ENCODE data around the gene TCF7L2. TPM values are rescaled to one million over a fixed set of nuclear protein-coding genes. Genes with fewer than 3 reads are reported as not detected.

Gene TCF7L2
- total and polyA plus RNA-seq, 8 donors = 6.7 to 179 (median 61.7) TPM

GRCh38 chr10:113122947-113123346 is 172.9 kb downstream of the TCF7L2 start:
- Histone ChIP-seq H3K4me1 (peaks cover 0 to 42% (median 19%) of the 10 kb centered on the region in 4 donors), H3K27me3 (no peaks in the 10 kb centered on the region), H3K9me3 (no peaks in the 10 kb centered on the region), H3K36me3 (no peaks in the 10 kb centered on the region), H3K27ac (no peak overlapping the region), H3K4me3 (no peak overlapping the region)
- intact Hi-C loops (cut with DNase I; ENCODE audit: low total_unique reads) = loop anchor here (10.0 kb wide), 1 partner anchor 398 kb away; no protein-coding TSS in a partner anchor
- DNase-seq = no peak
- WGBS, 5 donors = 88 to 96% (median 93%) methylated on average over 9 of the region's 9 CpGs
- TF ChIP-seq POLR2AphosphoS5 (IDR thresholded peaks at IDR 0.05) = no peak

GRCh38 chr10:113124724-113125123 is 174.7 kb downstream of the TCF7L2 start:
- Histone ChIP-seq H3K27ac (no peak overlapping the region), H3K27me3 (no peaks in the 10 kb centered on the region), H3K4me3 (no peak overlapping the region), H3K36me3 (no peaks in the 10 kb centered on the region), H3K9me3 (no peaks in the 10 kb centered on the region), H3K4me1 (peaks cover 0 to 57% (median 26%) of the 10 kb centered on the region in 4 donors)
- intact Hi-C loops (cut with DNase I; ENCODE audit: low total_unique reads) = loop anchor here (10.0 kb wide), 1 partner anchor 400 kb away; no protein-coding TSS in a partner anchor
- 94 to 97% (median 96%) methylated on average over 11 of the region's 11 CpGs for WGBS, 5 donors
- TF ChIP-seq, protein P1, sequence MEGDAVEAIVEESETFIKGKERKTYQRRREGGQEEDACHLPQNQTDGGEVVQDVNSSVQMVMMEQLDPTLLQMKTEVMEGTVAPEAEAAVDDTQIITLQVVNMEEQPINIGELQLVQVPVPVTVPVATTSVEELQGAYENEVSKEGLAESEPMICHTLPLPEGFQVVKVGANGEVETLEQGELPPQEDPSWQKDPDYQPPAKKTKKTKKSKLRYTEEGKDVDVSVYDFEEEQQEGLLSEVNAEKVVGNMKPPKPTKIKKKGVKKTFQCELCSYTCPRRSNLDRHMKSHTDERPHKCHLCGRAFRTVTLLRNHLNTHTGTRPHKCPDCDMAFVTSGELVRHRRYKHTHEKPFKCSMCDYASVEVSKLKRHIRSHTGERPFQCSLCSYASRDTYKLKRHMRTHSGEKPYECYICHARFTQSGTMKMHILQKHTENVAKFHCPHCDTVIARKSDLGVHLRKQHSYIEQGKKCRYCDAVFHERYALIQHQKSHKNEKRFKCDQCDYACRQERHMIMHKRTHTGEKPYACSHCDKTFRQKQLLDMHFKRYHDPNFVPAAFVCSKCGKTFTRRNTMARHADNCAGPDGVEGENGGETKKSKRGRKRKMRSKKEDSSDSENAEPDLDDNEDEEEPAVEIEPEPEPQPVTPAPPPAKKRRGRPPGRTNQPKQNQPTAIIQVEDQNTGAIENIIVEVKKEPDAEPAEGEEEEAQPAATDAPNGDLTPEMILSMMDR (IDR thresholded peaks at IDR 0.05) = no peak
- no peak for TF ChIP-seq POLR2A (IDR thresholded peaks at IDR 0.05)
- TF ChIP-seq POLR2AphosphoS5 (IDR thresholded peaks at IDR 0.05) = no peak
- no peak for TF ChIP-seq EP300 (IDR thresholded peaks at IDR 0.05)
- no peak for DNase-seq

DNA sequence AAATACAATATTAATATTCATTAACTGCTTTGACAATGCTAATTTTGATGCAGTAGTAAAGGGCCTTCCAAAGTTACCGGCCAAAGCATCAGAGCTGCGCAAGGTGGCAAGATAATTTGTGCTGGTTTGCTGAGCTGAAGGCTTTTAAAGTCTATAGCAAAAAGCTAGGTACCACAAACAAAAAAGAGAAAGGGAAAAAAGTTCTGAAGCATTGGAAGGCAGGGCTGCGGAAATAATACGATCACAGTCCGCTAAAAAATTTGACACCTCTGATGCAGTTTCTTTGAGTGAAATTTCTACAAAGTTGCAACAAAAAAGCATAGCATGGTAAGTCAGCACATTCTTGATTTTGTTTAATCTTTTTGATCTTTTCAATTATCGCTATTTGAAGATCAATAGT is 175.6 kb downstream of the TCF7L2 start:
- H3K4me3 ChIP-seq = no peak overlapping the region
- H3K36me3 ChIP-seq = no peaks in the 10 kb centered on the region
- intact Hi-C loops (cut with DNase I; ENCODE audit: low total_unique reads) = loop anchor here (10.0 kb wide), 1 partner anchor 401 kb away; no protein-coding TSS in a partner anchor
- peaks cover 0 to 65% (median 26%) of the 10 kb centered on the region in 4 donors for H3K4me1 ChIP-seq
- 94 to 98% (median 96%) methylated on average over 6 of the region's 6 CpGs for WGBS, 5 donors
- no peak overlapping the region for H3K27ac ChIP-seq
- no peak for DNase-seq
- TF ChIP-seq POLR2A (IDR thresholded peaks at IDR 0.05) (no peak), POLR2AphosphoS5 (IDR thresholded peaks at IDR 0.05) (no peak), EP300 (IDR thresholded peaks at IDR 0.05) (no peak)
- TF ChIP-seq, protein P1 (IDR thresholded peaks at IDR 0.05) = no peak
- H3K27me3 ChIP-seq = no peaks in the 10 kb centered on the region
- H3K9me3 ChIP-seq = no peaks in the 10 kb centered on the region

DNA sequence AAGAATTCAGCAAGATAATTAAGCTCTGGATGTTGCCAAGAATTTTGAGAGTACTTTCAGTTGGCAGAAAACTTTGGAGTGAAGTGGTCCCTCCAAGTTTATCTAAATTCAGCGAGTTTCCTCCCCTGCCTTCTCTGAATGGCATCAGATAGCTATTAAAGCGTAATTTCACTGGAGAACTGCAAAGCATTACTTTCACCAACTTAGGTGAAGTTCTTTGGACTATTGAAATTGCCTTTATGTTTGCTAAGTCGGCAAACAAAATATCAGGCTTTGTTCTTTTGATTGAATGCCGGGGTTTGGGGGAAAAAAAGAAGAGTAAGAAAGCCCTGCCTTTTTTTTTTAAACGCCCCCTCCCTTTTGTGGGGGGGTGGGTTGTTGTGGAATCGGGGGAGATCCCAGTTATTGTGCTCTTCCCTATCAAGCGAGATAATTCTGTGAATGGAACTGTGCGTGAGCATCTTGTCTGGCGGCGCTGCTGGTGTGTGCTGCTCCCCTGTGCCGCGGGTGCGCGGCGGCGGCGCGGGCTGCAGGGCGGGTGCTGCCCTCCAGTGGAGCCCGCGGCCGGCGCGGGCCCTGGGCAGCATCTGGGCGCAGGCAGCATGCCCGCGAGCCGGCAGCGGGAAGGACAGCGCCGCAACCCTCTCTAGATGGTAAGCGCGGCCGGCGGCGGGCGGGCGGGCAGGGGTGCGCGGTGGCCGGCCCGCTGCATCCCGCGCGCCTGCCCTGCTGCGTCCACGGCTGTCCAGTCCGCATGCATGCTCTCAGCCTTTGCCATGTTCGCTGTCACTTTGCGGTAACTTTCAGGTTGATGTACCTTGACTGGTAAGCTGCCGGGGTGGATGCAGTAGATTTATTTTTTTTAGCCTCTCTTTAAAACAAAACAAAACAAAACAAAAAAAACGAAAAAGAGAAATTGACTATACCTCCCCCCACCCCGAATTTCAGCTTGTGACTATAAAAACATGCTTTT is 176.5 kb downstream of the TCF7L2 start:
- peak; percentile 75 to 92 for DNase-seq
- Histone ChIP-seq H3K4me3 (peak overlapping the region; percentile 35 to 39 (median 37)), H3K27ac (peak overlapping the region in 4 of 5 donors; percentile 10 to 60 (median 44)), H3K27me3 (no peaks in the 10 kb centered on the region), H3K4me1 (peaks cover 0 to 67% (median 28%) of the 10 kb centered on the region in 4 donors), H3K9me3 (no peaks in the 10 kb centered on the region), H3K36me3 (no peaks in the 10 kb centered on the region)
- WGBS, 5 donors = 4 to 10% (median 6%) methylated on average over 30 to 53 of the region's 53 CpGs
- TF ChIP-seq POLR2A (IDR thresholded peaks at IDR 0.05) (no peak), POLR2AphosphoS5 (IDR thresholded peaks at IDR 0.05) (peak in 1 of 3 donors; percentile 29), EP300 (IDR thresholded peaks at IDR 0.05) (no peak)
- TF ChIP-seq, protein P1 (IDR thresholded peaks at IDR 0.05) = peak in 5 of 7 experiments; percentile 7 to 86 (median 72)
- intact Hi-C loops (cut with DNase I; ENCODE audit: low total_unique reads) = loop anchor here (10.0 kb wide), 1 partner anchor 402 kb away; no protein-coding TSS in a partner anchor

Measured in stomach (tissue), 9 donors.